EL (cell line): Measurements from ENCODE around the gene GPR183.
A peak's percentile ranks its signal among the peaks of the same experiment; 100 is the strongest.

Experiments used
- DNase-seq: peaks from one replicate; pipeline ENCODE4 v3.0.0-alpha.2; 2016

GPR183 gene, protein sequence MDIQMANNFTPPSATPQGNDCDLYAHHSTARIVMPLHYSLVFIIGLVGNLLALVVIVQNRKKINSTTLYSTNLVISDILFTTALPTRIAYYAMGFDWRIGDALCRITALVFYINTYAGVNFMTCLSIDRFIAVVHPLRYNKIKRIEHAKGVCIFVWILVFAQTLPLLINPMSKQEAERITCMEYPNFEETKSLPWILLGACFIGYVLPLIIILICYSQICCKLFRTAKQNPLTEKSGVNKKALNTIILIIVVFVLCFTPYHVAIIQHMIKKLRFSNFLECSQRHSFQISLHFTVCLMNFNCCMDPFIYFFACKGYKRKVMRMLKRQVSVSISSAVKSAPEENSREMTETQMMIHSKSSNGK

DNA sequence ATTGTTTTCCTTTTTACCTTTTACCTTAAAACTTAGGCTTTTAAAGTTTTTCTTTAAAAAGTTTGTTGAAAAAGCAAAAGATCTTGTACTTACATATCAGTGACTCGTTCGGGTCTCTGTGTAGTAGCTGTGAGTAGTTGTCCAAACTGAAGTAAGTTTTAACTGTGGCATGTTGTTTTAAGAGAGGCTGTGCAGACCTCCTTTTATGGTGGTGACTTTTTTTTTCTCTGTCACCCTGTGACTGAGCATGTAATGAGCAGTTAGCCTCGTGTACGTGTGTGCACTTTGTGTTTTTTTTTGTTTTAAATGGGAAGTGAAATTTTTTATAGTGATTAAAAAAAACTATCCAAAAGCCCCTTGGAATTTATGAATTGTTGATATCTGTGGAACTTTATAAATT lies at the start of gene GPR183:
Gene GPR183, minus strand, starts transcription at position 153 of the 400 bp plus-strand sequence. CDS start 11,254 bp downstream, outside the sequence.
- DNase-seq, result peak; percentile 43

DNA sequence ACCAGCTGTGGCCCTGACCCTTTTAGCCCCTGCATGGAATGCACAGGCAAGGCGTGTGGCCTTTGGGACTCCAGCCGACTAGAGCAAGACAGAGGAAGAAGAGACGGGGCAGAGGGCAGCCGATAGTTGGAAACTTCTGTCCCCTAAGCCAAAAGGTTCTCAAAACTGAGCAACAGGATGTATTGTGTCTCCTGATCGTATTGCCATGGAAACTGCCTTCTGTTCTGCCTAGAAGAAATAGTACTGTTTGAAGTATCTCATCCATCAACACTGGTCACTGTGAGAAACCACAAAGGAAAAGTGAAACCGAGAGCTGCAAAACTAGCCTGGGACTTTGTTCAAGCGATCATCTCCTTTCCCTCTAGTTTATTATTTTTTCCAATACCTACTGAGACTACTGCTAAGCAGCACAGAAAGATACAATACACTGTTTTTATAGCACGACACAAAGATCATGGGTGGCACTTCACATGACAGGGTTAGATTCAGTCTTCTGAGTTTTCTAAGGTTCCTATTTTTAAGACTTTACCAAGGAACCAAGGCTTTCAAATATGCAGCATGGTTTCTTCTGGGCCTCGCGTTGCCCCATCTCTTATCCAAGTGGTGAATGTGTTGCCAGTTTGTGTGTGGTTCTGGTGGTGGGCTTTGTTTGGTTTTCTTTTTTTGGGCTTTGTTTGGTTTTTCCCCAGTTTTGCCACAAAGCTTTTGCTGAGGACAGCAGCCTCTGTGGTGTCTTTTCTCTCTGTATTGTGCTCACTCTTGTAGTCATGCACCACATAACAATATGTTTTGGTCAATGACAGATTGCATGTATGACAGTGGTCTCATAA lies 49.3 kb upstream of the GPR183 start:
- DNase-seq, result peak; percentile 24

DNA sequence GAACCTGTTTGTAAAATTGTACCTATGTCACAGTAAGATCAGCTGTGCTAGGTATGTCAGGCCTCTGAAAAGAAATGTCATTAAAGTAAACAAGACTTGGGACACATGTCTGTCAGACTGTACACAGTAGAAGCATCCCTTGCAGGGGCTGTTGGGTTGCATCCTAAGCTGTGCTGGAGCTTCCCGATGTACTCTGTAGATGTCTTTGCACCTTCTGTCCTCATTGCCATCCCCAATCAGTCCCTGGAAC lies 48.7 kb upstream of the GPR183 start:
- DNase-seq, result no peak

DNA sequence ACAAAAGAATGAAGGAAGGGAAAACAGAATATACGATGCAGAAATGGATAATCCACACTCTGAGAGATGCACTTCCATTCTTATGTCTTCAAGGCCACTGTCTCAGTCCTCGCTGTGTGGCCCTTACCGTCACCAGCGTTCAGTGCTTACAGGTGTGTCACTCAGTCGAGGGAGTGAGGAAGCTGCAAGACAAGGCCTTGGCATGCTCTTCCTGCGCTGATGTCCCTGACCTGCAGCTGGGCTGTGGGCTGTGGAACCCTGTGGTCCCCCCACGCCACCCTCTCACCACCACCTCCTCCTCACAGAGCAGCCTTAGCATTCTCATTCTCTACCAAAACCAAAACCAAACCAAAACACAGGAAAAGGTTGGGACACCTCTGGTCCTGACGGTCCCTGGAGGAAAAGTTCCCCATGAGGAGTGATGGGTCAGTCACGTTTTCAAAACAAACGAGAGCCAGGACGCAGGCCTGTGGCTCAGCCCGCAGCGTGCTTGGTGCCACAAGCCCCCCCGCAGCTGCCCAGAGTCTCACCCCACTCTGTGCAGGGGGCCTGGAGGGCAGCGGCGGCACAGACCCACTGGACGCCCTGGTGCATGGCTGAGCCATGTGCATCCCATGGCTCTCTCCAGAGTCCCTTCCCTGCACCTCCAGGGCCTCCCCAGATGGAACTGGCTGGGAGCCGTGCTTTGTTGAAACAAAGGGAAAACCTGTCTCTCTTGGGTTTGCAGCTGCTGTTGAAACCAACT lies 48.2 kb upstream of the GPR183 start:
- no peak for DNase-seq

DNA sequence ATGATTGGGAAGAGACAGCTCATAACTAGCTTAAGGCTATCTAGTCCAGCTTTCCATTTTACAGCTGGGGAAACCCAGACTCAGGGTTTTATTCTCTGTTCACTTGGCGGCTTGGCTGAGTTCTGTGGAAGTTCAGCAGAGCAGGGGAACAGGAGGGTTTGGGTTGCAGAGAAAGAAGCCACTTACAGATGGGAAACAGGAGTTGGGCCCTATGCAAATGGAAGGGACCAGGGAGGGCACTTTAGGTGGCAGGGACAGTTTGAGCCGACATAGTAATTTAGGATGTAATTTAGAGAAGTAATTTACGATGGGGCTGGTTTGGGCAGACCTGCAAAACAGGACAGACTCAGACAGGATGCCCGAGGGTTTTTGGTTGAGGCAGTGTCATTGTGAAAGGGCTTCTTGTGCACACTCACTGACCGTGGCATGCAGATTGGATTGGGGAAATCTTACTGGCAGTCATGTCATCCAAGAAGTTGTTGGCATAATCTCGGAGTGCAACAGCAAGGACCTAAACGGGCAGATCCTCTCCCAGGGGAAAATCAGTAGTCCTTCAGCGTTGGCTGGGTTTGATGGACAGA lies 47.3 kb upstream of the GPR183 start:
- peak; percentile 19 for DNase-seq

DNA sequence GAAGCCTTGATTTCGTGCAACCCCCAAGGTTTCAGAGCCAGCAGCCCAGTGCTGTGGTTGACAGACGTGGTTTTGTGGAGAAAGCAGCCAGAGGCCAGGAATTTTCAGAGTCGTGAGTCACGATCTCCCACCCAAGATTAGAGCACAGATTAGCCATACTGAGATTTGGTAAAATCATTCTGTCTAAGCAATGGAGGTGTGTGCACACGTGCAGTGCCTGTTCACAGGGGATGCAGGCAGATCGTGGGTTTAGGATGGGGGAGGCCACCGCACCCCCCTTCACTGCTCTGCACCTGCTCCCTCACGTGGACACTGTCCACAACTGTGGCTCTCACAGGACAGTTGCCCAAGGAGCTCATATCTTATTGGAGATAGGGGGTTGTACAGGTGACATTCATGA lies 46.6 kb upstream of the GPR183 start:
- peak; percentile 73 for DNase-seq

DNA sequence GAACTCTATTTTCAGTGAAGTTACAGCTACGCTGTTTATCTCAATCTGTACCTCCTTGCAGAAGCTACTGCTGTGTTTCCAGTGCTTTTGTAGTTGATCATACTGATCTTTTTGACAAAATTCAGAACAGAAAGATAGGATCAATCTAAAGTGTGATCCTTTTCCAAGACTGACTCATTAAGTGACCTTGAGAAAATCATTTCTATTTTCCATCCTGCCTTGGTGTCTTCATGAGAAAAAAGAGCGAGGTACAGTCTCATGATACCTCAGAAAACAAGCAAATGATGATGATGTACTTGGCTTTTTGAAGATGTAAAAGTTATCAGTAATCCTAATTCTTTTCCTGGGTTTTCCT lies 46.0 kb upstream of the GPR183 start:
- no peak for DNase-seq

DNA sequence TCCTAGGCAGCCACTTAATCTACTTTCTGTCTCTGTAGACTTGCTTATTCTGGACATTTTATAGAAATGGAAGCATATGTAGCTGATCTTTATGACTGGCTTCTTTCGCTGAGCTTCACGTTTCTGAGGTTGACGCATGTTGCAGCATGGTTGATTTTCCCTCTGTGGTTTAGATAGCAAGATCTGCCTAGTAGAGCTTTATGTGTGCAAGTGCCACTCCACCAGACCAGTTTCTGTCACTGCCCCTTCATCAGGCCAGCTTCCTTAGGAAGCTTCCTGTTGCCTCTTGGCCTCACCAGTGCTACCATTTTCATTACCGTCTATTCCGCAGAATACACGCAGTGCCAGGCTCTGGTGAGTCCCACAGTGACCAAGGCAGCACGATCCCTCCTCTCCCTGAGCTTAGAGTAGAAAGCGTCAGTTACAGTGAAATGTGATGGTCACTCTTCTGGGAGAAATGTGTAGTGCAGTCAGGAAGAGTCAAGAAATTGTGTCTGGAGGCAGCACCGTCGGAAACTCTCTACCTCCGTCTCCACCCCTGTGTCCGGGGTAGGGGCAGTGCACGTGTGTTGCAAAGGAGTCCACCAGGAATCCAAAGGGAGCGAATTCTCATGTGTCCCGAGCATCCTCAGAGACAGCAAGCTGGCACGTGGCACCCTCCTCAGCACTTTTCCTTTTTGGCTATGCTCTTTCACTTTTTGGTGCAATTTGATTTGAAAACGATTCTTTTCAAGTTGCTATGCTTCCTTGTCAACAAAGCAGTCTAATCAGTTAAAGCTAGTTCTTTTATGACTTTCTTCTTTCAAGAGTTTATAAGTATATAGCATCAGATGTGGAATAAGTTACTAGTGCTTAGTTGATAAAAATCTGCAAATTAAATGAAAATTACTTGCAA lies 45.4 kb upstream of the GPR183 start:
- no peak for DNase-seq

DNA sequence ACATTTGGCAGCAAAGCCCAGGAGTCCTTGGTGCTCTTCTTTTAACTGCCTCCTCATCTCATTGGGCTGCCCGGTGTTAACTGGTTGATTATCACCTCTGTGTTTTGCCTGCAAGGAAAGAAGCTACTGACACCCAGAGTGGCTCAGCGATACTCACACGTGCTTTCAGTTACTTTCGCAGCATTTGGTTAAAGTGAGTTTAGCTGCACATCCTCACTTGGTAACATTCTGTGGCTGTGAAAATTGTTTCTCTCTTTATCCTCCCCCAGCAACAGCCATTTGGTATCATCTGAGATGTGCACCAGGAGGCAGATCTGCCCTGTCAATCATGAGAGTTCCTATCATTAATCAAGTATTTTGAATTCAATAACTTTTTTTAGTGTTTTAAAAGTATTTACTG lies 44.6 kb upstream of the GPR183 start:
- no peak for DNase-seq

DNA sequence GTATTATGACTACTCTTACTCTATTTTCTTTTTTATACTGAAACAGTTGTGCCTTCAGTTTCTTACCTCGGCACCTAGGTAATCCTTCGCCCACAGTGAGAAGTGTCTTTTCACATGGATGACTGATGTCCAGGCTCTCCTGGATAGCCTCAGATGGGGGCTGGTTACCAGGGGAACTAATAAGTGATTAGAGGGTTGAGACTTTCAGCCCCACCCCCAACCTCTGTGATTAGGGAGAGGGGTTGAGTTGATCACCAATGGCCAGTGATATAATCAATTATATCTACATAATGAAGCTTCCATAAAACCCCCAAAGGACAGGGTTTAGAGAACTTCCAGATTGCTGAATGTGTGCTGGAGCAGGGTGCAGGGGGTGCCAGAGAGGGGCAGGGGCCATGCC lies 43.0 kb upstream of the GPR183 start:
- no peak for DNase-seq

DNA sequence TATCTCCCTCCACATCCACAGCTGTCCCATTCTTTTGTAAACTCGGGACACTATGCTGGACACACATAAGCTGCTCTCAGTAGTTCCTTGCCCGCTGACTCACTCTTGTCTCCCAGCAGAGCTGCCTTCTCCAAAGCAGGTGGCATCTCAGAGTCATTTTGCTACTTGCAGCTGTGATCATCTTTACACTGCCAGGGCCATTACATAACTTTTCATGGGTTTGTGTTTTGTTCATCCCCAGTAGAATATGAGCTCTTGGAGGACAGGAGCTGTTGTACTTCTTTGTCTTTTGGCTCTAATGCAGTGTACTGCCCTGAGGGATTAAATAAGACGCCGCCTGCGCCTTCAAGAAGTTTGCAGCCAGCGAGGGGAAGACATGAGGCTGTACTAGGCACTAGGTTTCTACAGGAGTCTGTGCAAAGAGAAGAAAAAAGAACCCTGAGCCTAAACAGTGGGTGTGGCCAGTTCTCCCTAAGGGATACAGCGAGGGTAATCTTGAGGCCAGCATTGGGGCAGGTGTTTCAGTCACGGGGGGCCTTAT lies 40.8 kb upstream of the GPR183 start:
- no peak for DNase-seq

DNA sequence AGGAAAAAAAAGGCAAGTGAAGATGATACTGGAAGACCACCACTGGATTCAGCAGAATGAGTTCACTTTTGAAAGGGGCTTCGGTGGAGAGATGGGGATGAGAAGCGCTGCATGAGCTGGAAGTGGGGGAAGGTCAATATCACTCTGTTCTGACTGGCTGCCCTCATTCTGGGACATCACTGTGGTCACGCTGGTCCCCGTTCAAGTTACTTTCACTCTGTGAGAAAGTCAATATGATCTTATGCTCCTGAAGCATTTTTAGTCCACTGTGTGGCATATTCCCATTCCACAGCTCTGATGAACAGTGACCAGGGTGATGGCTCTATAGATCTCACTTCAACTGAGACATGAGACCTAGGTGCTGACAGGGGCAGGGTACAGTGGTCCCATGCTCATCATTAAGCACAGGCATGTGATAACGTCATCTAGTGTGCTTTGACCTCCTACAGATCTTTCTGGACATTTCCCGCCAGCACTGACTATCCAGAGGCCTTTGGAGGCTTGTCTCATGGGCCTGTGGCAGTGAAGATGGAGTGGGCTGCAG lies 40.2 kb upstream of the GPR183 start:
- DNase-seq, result no peak

DNA sequence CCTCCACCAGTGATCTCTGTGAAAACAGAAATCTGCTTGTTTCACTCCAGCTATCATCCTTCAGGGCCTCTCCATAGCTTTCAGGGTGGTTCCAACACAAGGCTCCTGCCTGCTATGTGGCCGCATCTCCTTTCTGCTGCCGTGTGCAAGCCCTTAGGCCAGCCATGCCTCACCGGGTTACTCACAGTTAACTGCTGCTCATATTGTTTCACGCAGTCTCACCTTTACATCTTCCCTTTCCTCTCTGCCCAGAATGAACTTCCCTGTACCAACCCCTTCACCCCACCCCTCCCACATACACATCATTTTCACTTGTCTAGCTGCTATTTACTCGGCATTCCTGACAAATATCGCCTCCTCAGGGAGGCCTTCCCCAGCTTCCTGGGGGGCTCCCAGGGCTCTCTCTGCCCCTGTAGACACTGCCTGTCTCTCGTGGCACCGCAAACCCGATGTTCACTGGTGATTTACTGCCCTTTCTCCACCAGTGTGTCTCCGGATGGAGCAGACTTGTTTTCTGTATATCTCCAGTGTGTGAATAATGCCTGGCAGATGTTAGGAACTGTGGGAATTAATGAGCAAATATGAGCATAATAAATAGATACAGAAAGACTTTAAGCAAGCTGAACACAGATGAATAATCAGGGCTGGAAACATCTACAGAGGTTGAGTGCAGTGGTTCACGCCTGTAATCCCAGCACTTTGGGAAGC lies 39.3 kb upstream of the GPR183 start:
- no peak for DNase-seq

DNA sequence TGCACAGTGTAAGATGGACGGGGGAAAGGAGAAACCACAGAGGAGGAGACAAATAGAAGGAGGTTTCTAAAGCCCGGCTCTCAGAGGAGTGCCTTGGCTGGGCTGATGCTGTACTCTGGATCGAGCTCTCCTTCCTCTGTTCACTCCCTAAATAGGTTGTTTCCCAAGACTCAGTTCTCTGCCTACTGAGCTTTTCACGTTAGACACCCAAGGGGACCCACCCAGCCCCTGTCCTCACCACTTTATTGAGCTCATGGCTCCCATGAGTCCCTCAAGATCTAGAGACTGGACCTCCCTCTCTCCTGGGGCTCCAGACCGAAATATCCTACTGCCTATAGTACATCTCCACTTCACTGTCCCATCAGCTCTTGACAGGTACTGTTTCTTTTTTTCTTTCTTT lies 38.1 kb upstream of the GPR183 start:
- no peak for DNase-seq

DNA sequence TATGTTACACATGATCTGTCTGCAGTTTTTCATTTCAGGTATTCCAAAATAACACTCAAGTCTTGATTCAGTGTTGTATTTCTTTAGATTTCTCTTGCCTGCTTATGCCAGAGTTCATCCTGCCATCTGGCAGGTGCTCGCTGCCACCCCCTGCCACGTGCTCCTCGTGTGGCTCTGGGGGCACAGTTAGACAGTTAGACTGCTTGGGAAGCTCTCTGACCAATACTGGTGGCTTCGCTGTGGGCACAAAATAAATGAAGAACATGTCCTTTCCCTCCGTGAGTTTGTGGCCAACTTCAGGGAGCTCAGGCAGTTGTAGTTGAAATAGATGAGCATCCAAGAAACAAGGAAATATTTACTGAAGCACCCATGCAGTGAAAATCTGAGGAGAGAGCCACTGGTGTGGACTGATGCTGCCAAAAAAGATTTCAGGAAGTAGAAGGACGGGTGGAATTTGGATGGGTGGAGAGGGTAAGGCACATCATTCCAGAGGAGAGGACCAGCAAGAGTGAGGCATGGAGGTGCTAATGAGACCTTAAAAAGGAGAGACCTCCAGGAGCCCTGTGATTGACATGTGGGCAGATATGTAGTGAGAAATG lies 37.5 kb upstream of the GPR183 start:
- DNase-seq, result no peak

DNA sequence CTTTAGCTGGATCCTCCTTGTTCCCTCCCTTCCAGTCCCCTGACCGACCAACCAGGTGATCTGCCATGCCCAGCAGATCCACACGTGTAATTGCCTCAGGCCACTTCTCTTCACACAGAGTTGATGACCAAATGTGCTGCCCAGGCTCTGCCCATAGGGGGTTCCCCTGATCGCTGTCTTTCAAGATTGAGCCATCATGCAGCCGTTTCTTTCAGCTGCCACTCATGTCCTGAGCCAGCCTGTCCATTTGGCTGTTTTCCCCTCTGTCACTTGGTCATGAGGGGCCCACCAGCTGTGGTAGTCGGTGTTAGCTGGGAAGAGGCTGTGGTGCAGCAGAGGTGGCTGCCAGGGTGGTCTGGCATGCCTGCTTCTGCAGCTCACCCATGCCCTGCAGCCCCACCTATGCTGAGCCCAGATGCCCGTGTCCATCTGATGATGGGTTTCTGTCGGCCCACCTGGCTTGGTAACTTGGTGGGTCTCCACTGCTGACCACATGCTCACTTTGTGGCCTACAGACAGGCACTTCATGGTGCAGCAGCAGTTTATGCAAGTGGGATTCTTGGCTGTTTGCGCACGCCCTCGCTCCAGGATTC lies 35.6 kb upstream of the GPR183 start:
- no peak for DNase-seq

DNA sequence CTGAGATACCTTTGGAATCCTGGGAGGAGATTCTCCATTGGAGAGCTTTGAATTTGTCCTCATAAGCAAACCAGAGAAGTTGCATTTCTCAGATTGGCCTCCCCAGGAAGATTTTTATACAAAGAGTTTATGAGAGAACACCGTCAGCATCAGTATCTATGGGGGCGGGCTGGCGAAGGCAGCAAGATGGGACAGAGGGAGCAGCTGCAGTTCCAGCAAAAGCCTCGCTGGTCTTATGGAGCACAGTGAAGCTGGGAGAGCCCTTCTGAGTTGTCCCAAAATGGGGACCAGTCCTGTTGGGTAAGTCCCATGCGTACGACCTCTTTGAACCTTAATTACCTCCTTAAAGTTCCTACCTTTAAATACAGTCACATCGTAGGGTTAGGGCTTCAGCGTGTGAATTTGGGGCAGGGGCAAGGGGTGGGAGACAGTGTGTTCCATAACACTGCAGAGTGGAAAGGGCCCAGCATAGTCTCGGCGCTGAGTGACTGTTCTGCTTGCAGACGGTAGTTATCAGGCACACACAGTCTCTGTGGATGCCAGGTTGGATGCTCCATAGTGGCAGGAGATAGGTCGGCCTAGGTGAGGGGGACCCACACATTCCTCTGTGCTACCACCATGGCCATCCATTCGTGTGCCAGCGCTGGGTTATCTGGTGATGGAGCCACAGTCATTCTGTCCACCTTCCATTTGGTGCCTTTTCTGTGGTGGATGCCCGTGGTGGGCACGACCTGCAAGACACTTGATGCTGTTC lies 34.9 kb upstream of the GPR183 start:
- DNase-seq, result no peak

DNA sequence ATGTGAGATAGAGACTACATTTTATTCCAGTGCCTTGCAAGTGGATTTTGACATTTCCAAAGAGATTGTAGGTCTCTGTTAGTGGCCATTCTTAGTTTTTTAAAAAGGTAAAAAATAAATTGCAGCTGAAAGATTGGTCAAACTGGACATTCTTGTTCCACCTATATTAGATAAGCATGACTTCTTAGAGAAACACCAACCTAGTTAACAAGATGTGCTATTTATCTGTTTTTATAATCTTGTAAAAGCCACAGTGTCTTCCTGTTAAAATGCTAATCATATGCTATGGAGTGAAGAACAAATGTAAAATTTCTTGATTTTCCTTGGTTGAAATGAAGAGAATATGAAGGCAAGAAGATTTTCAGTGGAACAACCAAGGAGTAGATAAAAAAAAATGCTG lies 33.4 kb upstream of the GPR183 start:
- DNase-seq, result no peak

DNA sequence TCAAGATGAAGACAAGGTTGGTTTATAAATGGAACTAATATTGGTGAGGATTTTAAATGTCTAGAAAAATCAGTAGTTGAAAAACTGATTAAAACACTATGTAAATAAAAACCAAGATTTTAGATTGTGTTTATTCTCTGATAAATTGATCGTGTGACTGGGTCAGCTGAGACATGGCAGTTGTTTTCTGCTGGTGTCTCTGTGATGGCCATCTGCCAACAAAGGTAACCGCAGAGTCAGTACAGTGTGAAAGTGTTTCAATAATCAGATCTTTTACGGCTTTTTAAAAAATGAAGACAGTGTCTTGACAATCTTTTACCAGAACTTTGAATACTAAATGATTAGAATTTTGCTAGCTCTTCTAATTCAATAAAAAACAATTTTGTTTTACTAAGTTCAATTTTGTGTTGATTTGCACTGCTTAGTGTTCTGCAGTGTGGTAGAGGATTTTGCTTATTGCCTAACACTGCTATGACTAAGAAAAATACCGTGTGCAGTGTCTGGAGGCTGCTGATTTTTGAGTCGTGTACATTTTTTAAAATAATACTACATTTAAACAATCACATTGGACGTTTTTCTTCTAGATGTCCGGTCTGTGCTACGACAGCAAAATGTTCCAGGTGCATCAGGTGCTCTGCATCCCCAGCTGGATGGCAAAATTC lies 32.7 kb upstream of the GPR183 start:
- DNase-seq, result peak; percentile 34
